Loucy (cell line): ENCODE results near the gene TEAD4.
"Not testable (repeated sequence)": the region's sequence is repeated elsewhere in the genome, so short reads cannot be mapped to it uniquely, and the experiment has no call there.

ENCODE experiments used
- EZH2phosphoT487 ChIP-seq: fragments of 200-600 bp; IDR thresholded peaks from 2 replicates; pipeline ENCODE4 v1.6.1; 2018; ENCODE audit warnings: antibody characterized with exemption, mild to moderate bottlenecking, moderate library complexity, borderline replicate concordance
- TF ChIP-seq, protein P1 (sequence below): fragments of 200-600 bp; sonication (generic); conservative IDR thresholded peaks from 2 replicates; pipeline ENCODE4 v1.5.1; 2014; ENCODE audit warnings: mild to moderate bottlenecking, antibody characterized with exemption, low read length

DNA sequence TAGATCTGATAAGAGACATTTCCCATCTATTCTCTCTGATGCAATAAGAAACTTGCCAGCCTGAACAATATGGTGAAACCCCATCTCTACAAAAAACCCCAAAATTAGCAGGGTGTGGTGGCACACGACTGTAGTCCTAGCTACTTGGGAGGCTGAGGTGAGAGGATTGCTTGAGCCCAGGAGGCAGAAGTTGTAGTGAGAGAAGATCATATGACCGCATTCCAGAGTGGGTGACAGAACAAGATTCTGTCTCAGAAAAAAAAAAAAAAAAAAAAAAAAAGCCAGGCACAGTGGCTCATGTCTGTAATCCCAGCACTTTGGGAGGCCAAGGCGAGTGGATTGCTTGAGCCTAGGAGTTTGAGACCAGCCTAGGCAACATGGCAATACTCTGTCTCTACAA is 106.6 kb downstream of the TEAD4 start:
- TF ChIP-seq, protein P1, sequence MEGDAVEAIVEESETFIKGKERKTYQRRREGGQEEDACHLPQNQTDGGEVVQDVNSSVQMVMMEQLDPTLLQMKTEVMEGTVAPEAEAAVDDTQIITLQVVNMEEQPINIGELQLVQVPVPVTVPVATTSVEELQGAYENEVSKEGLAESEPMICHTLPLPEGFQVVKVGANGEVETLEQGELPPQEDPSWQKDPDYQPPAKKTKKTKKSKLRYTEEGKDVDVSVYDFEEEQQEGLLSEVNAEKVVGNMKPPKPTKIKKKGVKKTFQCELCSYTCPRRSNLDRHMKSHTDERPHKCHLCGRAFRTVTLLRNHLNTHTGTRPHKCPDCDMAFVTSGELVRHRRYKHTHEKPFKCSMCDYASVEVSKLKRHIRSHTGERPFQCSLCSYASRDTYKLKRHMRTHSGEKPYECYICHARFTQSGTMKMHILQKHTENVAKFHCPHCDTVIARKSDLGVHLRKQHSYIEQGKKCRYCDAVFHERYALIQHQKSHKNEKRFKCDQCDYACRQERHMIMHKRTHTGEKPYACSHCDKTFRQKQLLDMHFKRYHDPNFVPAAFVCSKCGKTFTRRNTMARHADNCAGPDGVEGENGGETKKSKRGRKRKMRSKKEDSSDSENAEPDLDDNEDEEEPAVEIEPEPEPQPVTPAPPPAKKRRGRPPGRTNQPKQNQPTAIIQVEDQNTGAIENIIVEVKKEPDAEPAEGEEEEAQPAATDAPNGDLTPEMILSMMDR: not testable (repeated sequence)
- not testable (repeated sequence) for TF ChIP-seq EZH2phosphoT487
